PC-9 (cell line): ENCODE measurements around the gene PDZD7.

Experiments used
- EZH2 ChIP-seq: fragments of 200-600 bp; sonication (generic); IDR thresholded peaks from 2 replicates; pipeline ENCODE4 v1.8.0; 2017; ENCODE audit warnings: antibody characterized with exemption, low read depth
- TF ChIP-seq, protein P1 (sequence below): fragments of 200-600 bp; sonication (generic); conservative IDR thresholded peaks from 2 replicates; pipeline ENCODE4 v1.6.1; 2017; ENCODE audit warnings: mixed run types, antibody characterized with exemption, mild to moderate bottlenecking, moderate library complexity

GRCh38 chr10:100977436-100977835, 53.5 kb downstream of the PDZD7 start:
- TF ChIP-seq, protein P1, sequence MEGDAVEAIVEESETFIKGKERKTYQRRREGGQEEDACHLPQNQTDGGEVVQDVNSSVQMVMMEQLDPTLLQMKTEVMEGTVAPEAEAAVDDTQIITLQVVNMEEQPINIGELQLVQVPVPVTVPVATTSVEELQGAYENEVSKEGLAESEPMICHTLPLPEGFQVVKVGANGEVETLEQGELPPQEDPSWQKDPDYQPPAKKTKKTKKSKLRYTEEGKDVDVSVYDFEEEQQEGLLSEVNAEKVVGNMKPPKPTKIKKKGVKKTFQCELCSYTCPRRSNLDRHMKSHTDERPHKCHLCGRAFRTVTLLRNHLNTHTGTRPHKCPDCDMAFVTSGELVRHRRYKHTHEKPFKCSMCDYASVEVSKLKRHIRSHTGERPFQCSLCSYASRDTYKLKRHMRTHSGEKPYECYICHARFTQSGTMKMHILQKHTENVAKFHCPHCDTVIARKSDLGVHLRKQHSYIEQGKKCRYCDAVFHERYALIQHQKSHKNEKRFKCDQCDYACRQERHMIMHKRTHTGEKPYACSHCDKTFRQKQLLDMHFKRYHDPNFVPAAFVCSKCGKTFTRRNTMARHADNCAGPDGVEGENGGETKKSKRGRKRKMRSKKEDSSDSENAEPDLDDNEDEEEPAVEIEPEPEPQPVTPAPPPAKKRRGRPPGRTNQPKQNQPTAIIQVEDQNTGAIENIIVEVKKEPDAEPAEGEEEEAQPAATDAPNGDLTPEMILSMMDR: no peak
- TF ChIP-seq EZH2: no peak
